Activated CD4-positive, alpha-beta memory T cell treated with anti-CD3 and anti-CD28 coated beads for 36 hours (primary cell): ENCODE results near the gene IFI27L2. TPM values are rescaled to one million over a fixed set of nuclear protein-coding genes. Genes with fewer than 3 reads are reported as not detected.

Experiments used
- CTCF ChIA-PET: fragments of 350-600 bp; sonication (Branson Sonifier 250); formaldehyde crosslinking; loops from one replicate; lab custom pipeline; 2021; ENCODE audit warnings: antibody characterized with exemption, inconsistent platforms; lab: Charles Lee
- POLR2A ChIA-PET: fragments of 350-600 bp; sonication (Branson Sonifier 250); formaldehyde crosslinking; loops from one replicate; lab custom pipeline; 2021; ENCODE audit warnings: antibody characterized with exemption; lab: Charles Lee
- DNase-seq: peaks from one replicate; pipeline ENCODE4 v3.0.0-alpha.2; 2020
- H3K27ac Mint-ChIP-seq: one replicate; pipeline ENCODE4 v1.8.0; 2021; ENCODE audit warnings: mixed read lengths
- H3K27me3 Mint-ChIP-seq: one replicate; pipeline ENCODE4 v1.8.0; 2021; ENCODE audit warnings: mixed read lengths
- H3K36me3 Mint-ChIP-seq: one replicate; pipeline ENCODE4 v1.8.0; 2021; ENCODE audit warnings: mixed read lengths
- H3K4me1 Mint-ChIP-seq: one replicate; pipeline ENCODE4 v1.8.0; 2021; ENCODE audit warnings: low read depth, mixed read lengths
- H3K4me3 Mint-ChIP-seq: one replicate; pipeline ENCODE4 v1.8.0; 2021; ENCODE audit warnings: mild to moderate bottlenecking, mixed read lengths
- H3K9me3 Mint-ChIP-seq: one replicate; pipeline ENCODE4 v1.8.0; 2021; ENCODE audit warnings: mixed read lengths
- intact Hi-C: fragments of 100-400 bp; cut with micrococcal nuclease; formaldehyde crosslinking; loops from one replicate; pipeline ENCODE4 v1.15.1; 2023
- total RNA-seq, 2 experiments: library from RNA; stranded (reverse); gene quantifications; one replicate each; pipeline ENCODE4 v1.2.3, GENCODE V29; 2021

Gene IFI27L2, protein sequence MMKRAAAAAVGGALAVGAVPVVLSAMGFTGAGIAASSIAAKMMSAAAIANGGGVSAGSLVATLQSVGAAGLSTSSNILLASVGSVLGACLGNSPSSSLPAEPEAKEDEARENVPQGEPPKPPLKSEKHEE
- 10 to 100 TPM; 69.3 to 74.4 TPM for total RNA-seq

DNA sequence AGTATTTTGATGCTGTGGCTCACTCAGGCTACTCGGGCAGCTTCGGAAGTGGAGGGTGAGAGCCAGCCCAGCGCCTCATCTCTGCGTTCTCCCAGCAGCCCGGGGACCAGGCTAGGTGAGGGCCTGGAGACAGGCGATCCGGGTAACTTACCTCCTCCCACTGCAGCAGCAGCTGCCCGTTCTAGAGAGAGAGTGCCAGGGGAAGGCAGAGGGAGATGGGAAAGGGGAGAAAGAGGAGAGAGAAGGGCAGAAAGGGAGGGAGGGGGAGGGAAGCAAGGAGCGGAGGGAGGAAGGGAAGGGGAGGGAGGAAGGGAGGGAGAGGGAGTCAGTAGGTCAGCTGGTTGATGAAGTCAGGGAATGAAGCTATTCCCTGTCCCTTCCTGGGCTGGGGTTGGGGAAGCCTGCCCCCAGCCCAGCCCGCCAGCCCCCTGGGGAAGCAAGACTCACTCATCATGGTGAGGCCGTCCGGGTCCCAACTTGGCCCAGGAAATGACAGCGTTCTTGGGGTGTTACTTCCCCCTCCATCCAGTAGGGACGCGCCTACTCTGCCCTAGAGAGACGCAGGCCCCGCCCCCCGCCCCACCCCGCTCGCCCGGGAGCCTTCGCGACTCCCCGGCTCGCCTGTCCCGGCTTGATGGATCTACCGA is at the start of gene IFI27L2:
TSS of gene IFI27L2 (minus strand) at position 494 of the 647 bp plus-strand sequence. CDS start at position 454, 40 bp downstream.
- ChIA-PET POLR2A (interaction anchor here (2.0 kb wide), 1 partner anchor 48 kb away, joined by 8 read pairs; the partner anchor contains the start of genes DDX24 and IFI27L1), CTCF (interaction anchor here (0.8 to 6.8 kb wide), 15 partner anchors 7 to 420 kb away, joined by 3 to 64 read pairs (median 5); no protein-coding TSS in a partner anchor)
- Mint-ChIP-seq H3K36me3 (peaks cover 2% of the 10 kb centered on the region), H3K4me3 (peak within 1 kb of the TSS; percentile 85), H3K27me3 (no peaks in the 10 kb centered on the region), H3K4me1 (peaks cover 12% of the 10 kb centered on the region), H3K27ac (peak within 1 kb of the TSS; percentile 76), H3K9me3 (no peaks in the 10 kb centered on the region)
- DNase-seq = peak; percentile 85
- intact Hi-C loops = loop anchor here (1.0 to 5.0 kb wide), 3 partner anchors 48 to 167 kb away; partner anchors contain the start of genes DDX24 and IFI27L1

DNA sequence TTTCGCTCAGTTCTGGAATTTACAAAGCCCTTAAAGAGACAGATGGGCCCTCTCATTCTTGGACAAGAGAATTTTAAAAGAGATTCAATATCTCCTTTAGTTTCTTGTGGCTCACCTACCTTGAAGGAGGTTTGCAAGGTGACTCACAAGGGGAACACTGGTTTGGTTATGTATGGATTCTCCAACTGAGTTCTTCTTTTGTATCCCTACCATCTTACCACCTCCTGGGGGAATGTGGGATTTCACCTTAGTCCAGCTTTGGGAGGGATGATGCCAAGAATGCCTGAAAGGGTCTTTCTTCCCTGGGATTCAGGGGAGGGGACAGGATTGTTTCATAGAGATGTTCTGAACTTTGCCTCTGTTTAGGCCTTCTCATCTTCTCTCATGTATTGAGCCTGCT is 48.4 kb upstream of the IFI27L2 start:
- Mint-ChIP-seq H3K36me3 (no peaks in the 10 kb centered on the region), H3K4me3 (no peak overlapping the region), H3K9me3 (no peaks in the 10 kb centered on the region), H3K27me3 (no peaks in the 10 kb centered on the region), H3K4me1 (peaks cover 59% of the 10 kb centered on the region), H3K27ac (peak overlapping the region; percentile 73)
- ChIA-PET CTCF (interaction anchor here (0.7 kb wide), 1 partner anchor 41 kb away, joined by 3 read pairs; no protein-coding TSS in a partner anchor), POLR2A (no interaction called here)
- intact Hi-C loops = loop anchor here (1.0 to 10.0 kb wide), 8 partner anchors 14 to 1357 kb away; partner anchors contain the start of genes BTBD7, DDX24, GLRX5 and IFI27L1
- DNase-seq = no peak

DNA sequence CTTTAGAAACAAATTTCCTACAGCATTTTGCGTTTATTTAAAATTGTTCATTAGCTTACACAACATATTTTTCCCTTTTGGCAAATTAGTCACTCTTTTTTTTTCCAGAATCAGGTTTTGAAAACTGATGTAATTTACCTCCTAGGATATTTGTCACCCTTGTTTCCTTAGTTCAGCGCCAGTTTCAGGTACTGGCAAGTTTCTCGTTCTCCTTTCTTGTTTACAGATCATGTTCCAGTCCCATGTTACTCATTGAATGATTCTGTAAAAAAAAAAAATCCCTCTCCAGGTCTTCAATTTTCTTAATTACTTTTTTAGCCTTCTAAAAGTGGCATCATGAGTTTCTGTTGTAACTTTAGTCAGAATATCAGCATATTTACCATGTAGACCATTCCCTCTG is 47.4 kb upstream of the IFI27L2 start:
- H3K27ac Mint-ChIP-seq = peak overlapping the region; percentile 73
- POLR2A ChIA-PET = interaction anchor here (1.0 kb wide), 1 partner anchor 12 kb away, joined by 3 read pairs; no protein-coding TSS in a partner anchor
- no peak for DNase-seq
- H3K4me3 Mint-ChIP-seq = peak overlapping the region; percentile 75
- H3K4me1 Mint-ChIP-seq = peaks cover 57% of the 10 kb centered on the region
- H3K36me3 Mint-ChIP-seq = no peaks in the 10 kb centered on the region
- no peaks in the 10 kb centered on the region for H3K27me3 Mint-ChIP-seq
- no peaks in the 10 kb centered on the region for H3K9me3 Mint-ChIP-seq
- intact Hi-C loops = loop anchor here (1.0 to 10.0 kb wide), 9 partner anchors 13 to 1358 kb away; partner anchors contain the start of genes BTBD7, DDX24, GLRX5 and IFI27L1
- CTCF ChIA-PET = interaction anchor here (1.0 to 4.0 kb wide), 2 partner anchors 40 to 45 kb away, joined by 4 to 23 read pairs; no protein-coding TSS in a partner anchor

DNA sequence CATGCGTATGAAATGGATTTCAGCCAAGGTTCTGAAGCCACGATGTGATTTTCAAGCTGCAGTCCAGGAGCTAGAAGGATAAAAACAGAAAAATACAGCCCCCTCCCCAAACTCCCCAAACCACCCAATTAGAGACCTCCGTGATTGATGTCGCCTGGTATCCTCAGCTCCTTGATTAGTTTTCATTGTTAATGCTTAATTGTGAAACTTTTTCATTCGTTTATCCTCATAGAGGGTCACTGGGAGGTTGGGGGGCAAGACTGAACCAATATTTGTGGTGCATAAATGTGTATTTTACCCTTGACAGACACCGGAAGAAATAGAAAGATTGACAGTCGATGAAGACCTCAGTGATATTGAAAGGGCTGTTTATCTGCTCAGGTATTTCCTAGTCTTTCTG is 46.3 kb upstream of the IFI27L2 start:
- H3K27me3 Mint-ChIP-seq = no peaks in the 10 kb centered on the region
- H3K4me1 Mint-ChIP-seq = peaks cover 52% of the 10 kb centered on the region
- no peak for DNase-seq
- POLR2A ChIA-PET = interaction anchor here (0.7 to 1.0 kb wide), 2 partner anchors 11 to 160 kb away, joined by 3 read pairs; no protein-coding TSS in a partner anchor
- no peaks in the 10 kb centered on the region for H3K9me3 Mint-ChIP-seq
- CTCF ChIA-PET = interaction anchor here (1.0 to 4.0 kb wide), 5 partner anchors 18 to 236 kb away, joined by 4 to 23 read pairs (median 5); no protein-coding TSS in a partner anchor
- H3K4me3 Mint-ChIP-seq = peak overlapping the region; percentile 75
- H3K27ac Mint-ChIP-seq = peak overlapping the region; percentile 73
- intact Hi-C loops = loop anchor here (1.0 to 10.0 kb wide), 8 partner anchors 95 to 1359 kb away; partner anchors contain the start of genes BTBD7, DDX24, GLRX5 and IFI27L1
- no peaks in the 10 kb centered on the region for H3K36me3 Mint-ChIP-seq

DNA sequence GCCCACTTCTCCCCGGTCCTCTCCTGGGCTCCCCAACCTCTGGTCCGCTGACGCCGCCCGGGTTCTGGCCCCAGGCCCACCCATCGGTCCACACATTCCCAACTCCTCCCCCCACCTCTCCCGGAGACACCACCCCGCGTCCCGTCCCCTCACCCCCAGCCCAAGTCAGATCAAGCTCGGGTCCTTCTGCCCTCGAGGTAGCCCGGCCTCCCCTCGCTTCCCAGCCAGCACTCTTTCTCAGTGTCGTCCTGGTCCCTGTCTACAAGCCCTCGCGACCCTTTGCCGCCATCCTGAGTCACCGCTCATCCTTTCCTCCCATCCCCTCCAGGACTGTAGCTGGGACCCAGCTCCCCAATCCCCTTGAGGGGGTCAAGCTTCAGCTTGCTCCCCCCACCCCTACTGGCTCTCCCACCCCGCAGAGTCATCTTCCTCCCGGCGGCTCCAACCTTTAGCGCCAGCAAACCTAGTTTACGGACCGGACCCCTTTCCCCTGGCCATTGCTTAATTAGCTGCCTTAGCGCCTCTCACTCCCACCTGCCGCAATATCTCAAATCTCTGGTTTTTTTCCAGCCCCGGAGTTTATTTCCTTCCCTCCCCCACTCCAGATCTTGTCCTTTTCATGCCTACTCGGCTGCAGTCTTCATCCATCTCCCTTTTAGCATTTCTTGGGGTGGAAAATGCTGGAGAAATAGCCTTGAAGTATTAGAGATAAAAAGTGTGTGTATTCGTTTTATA is 45.8 kb upstream of the IFI27L2 start:
- intact Hi-C loops = loop anchor here (5.0 to 10.0 kb wide), 5 partner anchors 213 to 1360 kb away; partner anchors contain the start of genes BTBD7 and GLRX5
- ChIA-PET POLR2A (interaction anchor here (0.7 to 1.1 kb wide), 4 partner anchors 10 to 215 kb away, joined by 3 to 7 read pairs (median 3); partner anchors contain the start of genes DDX24 and IFI27L1), CTCF (interaction anchor here (0.9 to 4.0 kb wide), 8 partner anchors 12 to 235 kb away, joined by 3 to 23 read pairs (median 4); no protein-coding TSS in a partner anchor)
- H3K4me3 Mint-ChIP-seq = peak overlapping the region; percentile 75
- no peaks in the 10 kb centered on the region for H3K9me3 Mint-ChIP-seq
- H3K27me3 Mint-ChIP-seq = no peaks in the 10 kb centered on the region
- peaks cover 46% of the 10 kb centered on the region for H3K4me1 Mint-ChIP-seq
- no peaks in the 10 kb centered on the region for H3K36me3 Mint-ChIP-seq
- DNase-seq = peak; percentile 38
- peak overlapping the region; percentile 73 for H3K27ac Mint-ChIP-seq

DNA sequence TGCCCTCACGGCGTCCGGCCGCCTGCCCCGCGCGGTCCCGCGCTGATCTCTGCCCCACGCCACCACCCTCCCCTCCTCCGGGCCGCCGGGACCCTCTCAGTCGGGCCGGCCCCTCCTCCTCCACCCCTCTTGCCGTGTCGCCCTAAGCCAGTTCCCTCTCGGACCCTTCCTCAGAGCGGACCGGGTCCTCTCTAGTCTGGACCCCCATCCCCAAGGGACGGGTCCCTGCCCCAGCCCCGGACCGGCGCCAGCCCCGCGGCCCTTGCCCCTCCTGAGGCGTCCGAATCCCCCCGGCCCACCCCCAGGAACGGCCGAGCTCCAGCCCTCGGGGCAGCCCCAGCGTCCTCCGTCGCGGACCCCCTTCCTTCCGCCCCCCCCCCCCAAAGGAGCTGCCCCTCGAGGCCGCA is 45.2 kb upstream of the IFI27L2 start:
- Mint-ChIP-seq H3K27ac (no peak overlapping the region), H3K9me3 (no peaks in the 10 kb centered on the region), H3K4me3 (peak overlapping the region; percentile 75), H3K36me3 (no peaks in the 10 kb centered on the region), H3K4me1 (peaks cover 44% of the 10 kb centered on the region), H3K27me3 (no peaks in the 10 kb centered on the region)
- DNase-seq = no peak
- POLR2A ChIA-PET = interaction anchor here (0.8 to 1.1 kb wide), 3 partner anchors 9 to 216 kb away, joined by 3 to 7 read pairs (median 3); partner anchors contain the start of genes DDX24 and IFI27L1
- CTCF ChIA-PET = interaction anchor here (0.9 to 4.0 kb wide), 7 partner anchors 12 to 138 kb away, joined by 3 to 23 read pairs (median 5); no protein-coding TSS in a partner anchor
- intact Hi-C loops = loop anchor here (5.0 to 10.0 kb wide), 5 partner anchors 212 to 1360 kb away; partner anchors contain the start of genes BTBD7 and GLRX5

DNA sequence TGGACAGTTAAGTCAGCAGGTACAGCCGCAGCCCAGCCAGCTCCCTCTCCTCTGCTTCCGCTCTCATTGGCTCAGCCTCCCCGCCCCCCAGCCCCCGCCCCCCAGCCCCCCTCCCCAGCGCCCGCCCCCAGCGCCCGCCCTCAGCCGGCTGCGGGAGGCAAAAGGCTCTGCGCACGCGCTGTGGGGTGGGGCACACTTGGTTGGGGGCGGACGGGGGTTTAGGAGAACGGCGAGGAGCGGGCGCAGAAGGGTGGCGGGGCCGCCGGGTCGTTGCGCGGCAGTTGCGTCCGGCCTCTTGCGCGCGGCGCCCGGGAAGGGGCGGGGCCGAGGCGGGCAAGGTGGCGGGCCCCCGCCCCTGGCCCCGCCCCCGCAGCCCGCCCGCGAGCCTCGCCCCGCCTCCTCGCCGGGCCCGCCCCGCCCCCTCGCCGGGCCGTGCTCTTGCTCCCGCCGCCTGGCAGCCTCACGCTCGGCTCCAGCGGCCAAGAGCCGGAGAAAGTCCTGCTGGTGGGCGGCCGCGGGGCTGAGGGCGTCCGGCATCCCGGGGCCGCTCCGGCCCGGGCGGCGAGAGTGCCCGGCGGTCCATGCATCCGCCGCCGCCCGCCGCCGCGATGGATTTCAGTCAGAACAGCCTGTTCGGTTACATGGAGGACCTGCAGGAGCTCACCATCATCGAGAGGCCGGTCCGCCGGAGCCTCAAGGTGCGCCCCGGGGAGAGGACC is 44.6 kb upstream of the IFI27L2 start, which contains the start of gene PPP4R4:
TSS of gene PPP4R4 (plus strand) at position 438 of the 719 bp plus-strand sequence. CDS start at position 582, 144 bp downstream.
- peak within 1 kb of the TSS; percentile 73 for H3K27ac Mint-ChIP-seq
- H3K36me3 Mint-ChIP-seq = no peaks in the 10 kb centered on the region
- intact Hi-C loops = loop anchor here (1.0 to 10.0 kb wide), 4 partner anchors 9 to 1361 kb away; partner anchors contain the start of genes BTBD7 and GLRX5
- H3K9me3 Mint-ChIP-seq = no peaks in the 10 kb centered on the region
- peaks cover 39% of the 10 kb centered on the region for H3K4me1 Mint-ChIP-seq
- CTCF ChIA-PET = interaction anchor here (0.9 to 4.0 kb wide), 6 partner anchors 11 to 137 kb away, joined by 3 to 23 read pairs (median 5); no protein-coding TSS in a partner anchor
- peak within 1 kb of the TSS; percentile 79 for H3K4me3 Mint-ChIP-seq
- POLR2A ChIA-PET = interaction anchor here (0.8 to 1.2 kb wide), 3 partner anchors 9 to 93 kb away, joined by 3 to 8 read pairs (median 7); partner anchors contain the start of genes DDX24 and IFI27L1
- H3K27me3 Mint-ChIP-seq = no peaks in the 10 kb centered on the region
- DNase-seq = peak; percentile 95

DNA sequence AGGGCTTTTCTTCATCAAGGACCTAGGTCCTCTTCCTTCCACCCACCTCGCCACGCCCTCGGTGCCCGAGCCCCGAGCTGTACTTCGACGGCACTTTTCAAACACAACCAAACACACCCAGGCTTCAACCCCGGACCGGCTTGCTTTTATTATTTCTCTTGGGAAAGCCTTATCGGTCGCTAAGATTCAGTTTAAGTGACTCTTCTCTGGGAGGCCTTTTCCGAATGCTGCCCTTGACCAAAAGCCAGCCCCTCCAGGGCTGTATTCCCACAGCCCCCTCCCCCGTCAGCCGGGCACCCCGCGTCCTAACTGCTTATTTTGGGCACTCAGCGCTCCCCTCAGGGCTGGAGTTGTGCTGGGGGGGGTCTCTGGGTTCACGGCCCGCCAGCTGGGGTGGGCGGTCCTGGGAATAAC is 44.1 kb upstream of the IFI27L2 start:
- ChIA-PET CTCF (interaction anchor here (1.9 to 4.0 kb wide), 3 partner anchors 37 to 137 kb away, joined by 6 to 23 read pairs (median 8); no protein-coding TSS in a partner anchor), POLR2A (interaction anchor here (1.2 kb wide), 1 partner anchor 8 kb away, joined by 8 read pairs; no protein-coding TSS in a partner anchor)
- Mint-ChIP-seq H3K36me3 (no peaks in the 10 kb centered on the region), H3K27ac (peak overlapping the region; percentile 18), H3K9me3 (no peaks in the 10 kb centered on the region), H3K4me1 (peaks cover 33% of the 10 kb centered on the region), H3K4me3 (peak overlapping the region; percentile 79), H3K27me3 (no peaks in the 10 kb centered on the region)
- intact Hi-C loops = loop anchor here (1.0 to 10.0 kb wide), 4 partner anchors 8 to 1361 kb away; partner anchors contain the start of genes BTBD7 and GLRX5
- DNase-seq = peak; percentile 52

DNA sequence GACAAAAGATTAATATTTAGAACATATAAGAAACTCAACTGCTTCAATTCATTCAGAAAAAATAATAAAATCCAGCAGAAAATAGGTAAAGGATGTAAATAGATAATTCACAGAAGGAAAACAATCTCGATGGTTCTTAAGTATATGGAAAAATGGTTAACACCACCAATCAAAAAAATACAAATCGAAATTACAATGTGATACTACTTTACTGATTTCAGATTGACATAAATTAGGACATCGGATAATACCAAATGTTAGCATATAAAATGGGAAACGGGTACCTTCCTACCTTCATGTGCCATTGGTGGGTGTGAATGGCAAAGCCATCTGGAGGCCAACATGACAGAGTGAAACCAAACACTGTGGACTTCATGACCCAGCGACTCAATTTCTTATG is 43.1 kb upstream of the IFI27L2 start:
- intact Hi-C loops = loop anchor here (10.0 kb wide), 3 partner anchors 838 to 1362 kb away; partner anchors contain the start of genes BTBD7 and GLRX5
- Mint-ChIP-seq H3K4me1 (peaks cover 26% of the 10 kb centered on the region), H3K36me3 (no peaks in the 10 kb centered on the region), H3K27me3 (no peaks in the 10 kb centered on the region), H3K9me3 (no peaks in the 10 kb centered on the region), H3K27ac (no peak overlapping the region), H3K4me3 (no peak overlapping the region)
- POLR2A ChIA-PET = interaction anchor here (1.2 kb wide), 1 partner anchor 8 kb away, joined by 8 read pairs; no protein-coding TSS in a partner anchor
- DNase-seq = no peak
- CTCF ChIA-PET = interaction anchor here (2.5 kb wide), 1 partner anchor 36 kb away, joined by 17 read pairs; no protein-coding TSS in a partner anchor

DNA sequence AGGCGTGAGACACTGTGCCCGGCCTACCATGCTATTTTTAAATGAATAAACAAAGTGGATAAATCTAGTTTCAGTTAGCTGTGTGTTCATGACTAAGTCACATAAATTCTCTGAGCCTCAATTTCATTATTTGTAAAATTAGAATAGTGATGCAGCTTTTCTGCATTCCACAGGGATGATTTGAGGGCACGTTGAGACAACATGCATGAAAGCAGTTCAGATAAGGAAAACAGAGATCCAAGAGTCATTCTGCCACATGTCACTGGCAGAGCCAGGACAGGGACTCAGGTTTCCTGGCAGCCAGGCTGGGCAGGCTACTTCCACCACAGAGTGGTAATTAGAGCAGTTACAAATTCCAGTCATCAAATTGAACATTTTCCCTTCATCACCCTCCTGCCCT is 41.8 kb upstream of the IFI27L2 start:
- CTCF ChIA-PET = interaction anchor here (1.2 to 4.1 kb wide), 4 partner anchors 9 to 40 kb away, joined by 3 to 17 read pairs (median 14); no protein-coding TSS in a partner anchor
- H3K27me3 Mint-ChIP-seq = no peaks in the 10 kb centered on the region
- H3K4me3 Mint-ChIP-seq = no peak overlapping the region
- peaks cover 13% of the 10 kb centered on the region for H3K4me1 Mint-ChIP-seq
- DNase-seq = no peak
- no peaks in the 10 kb centered on the region for H3K9me3 Mint-ChIP-seq
- intact Hi-C loops = loop anchor here (10.0 kb wide), 3 partner anchors 836 to 1364 kb away; partner anchors contain the start of genes BTBD7 and GLRX5
- H3K27ac Mint-ChIP-seq = no peak overlapping the region
- POLR2A ChIA-PET = no interaction called here
- H3K36me3 Mint-ChIP-seq = no peaks in the 10 kb centered on the region
